ENCODE results near the gene ADGRG7.
"Not testable (repeated sequence)": the region's sequence is repeated elsewhere in the genome, so short reads cannot be mapped to it uniquely, and the experiment has no call there.

The ADGRG7 gene, protein sequence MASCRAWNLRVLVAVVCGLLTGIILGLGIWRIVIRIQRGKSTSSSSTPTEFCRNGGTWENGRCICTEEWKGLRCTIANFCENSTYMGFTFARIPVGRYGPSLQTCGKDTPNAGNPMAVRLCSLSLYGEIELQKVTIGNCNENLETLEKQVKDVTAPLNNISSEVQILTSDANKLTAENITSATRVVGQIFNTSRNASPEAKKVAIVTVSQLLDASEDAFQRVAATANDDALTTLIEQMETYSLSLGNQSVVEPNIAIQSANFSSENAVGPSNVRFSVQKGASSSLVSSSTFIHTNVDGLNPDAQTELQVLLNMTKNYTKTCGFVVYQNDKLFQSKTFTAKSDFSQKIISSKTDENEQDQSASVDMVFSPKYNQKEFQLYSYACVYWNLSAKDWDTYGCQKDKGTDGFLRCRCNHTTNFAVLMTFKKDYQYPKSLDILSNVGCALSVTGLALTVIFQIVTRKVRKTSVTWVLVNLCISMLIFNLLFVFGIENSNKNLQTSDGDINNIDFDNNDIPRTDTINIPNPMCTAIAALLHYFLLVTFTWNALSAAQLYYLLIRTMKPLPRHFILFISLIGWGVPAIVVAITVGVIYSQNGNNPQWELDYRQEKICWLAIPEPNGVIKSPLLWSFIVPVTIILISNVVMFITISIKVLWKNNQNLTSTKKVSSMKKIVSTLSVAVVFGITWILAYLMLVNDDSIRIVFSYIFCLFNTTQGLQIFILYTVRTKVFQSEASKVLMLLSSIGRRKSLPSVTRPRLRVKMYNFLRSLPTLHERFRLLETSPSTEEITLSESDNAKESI

DNA sequence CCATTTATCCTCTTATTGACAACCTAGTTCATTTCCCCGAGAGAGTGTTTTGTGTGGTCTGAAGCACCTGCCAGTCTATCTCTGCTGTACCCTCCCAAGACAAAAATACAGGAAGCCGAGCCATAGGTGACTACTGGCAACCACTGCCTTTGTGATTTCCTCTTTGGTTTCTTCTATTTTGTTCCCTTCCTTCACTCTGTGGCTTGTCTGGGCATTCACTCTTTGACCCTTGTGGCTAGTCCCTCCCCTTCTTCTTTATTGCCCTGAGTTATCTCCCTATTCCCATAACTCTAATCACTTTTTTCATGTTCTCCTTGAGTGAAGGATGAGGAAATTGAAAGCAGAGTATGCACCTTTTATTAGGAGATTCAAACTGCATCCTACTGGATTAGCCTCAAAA, at the start of gene ADGRG7:
Gene ADGRG7, plus strand, starts transcription at position 297 of the 400 bp plus-strand sequence. CDS start 256 bp downstream, outside the sequence.
- DNase-seq: no peak

DNA sequence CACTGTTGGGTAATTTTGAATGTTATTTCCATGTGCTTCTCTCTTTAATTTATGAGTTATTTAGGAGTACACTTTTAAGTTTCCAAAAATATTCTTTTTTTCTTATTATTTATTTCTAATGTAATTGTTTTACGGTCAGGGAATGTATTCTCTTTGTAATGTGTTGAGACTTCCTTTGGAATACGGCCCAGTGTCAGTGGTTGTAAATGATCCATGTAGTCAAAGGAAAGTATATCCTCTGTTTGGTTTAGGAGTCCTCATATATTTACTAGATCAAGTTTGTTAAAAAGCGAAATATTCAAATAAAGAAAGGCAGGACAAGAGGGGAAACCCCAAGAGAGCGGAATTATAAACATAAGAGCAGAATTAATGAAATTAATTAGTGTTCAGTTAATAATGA, 49.0 kb upstream of the ADGRG7 start:
- no peak for DNase-seq

DNA sequence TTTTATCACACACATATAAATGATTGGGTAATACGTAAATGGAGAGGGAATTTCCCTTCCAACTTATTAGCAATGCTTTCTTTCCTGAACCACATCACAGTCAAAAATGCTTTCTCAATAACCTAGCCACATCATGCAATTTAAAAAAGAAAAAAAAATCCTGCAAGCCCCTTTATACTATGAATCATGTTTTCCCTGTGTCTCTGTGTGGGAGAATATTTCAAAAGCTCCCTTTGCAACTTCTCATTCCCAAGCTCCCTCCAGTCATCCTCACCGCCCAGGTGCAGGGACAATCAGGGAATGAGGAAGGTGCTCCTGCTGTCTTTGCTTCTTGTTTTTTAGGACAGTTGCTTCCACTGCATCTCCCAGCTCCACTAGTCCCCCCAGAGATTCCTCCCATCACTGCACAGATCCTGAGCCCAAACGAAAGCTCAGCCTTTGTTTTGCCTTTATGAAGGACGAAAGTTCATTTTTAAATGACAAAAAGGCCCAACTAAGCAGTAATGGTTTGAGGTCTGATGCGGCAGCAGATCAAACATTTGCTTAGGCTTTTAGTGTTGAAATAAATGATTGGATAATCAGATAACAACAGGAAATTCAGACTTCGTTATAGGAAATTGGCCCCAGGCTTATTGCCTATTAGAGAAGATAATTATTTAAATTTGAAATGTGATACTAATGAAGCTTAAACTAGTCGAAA, 47.8 kb upstream of the ADGRG7 start:
- DNase-seq: no peak

DNA sequence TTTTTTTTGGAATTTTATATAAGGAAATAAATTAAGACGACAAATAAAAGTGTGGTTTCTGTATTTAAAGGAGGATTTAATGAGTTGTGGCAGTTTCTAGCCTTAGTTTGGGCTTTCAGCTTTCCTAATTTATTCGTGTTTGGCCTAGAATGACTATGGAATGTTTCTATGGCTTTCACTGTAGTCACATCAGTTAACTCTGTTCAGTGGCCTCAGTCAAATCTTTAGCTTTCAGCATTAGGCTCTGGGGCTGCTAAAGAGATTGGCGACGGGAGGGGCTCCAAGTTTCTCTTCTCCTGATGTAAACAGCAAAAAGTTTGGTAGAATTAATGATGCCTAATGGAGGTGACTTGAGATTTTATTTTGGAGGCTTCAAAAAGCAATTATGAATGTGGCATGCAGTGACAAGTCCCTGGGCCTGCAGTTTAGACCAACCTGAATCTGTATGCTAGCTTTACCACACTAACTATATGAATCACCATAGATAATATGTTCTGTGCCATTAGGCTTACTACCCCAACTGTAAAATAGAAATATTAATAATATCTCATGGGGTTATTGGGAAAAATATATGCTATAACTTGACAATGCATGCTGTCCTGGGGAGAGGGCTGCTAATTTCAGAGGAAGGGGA, 47.1 kb upstream of the ADGRG7 start:
- no peak for DNase-seq

DNA sequence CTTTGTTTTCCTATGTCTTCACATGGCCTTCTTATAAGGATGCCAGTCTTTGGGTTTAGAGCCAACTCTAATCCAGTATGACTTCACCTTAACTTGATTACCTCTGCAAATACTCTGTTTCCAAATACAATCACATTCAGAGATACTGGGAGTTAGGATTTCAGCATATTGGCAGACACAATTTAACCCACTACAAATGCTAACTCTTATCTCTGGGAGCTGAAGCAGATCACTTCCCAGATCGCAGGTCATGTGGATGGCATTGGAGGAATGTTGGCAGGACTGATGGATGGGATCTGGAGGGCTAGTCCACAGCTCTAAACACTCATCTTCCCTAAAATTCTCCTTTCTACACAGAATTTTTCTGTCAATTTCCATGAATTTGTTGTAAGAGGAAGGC, 46.2 kb upstream of the ADGRG7 start:
- no peak for DNase-seq

DNA sequence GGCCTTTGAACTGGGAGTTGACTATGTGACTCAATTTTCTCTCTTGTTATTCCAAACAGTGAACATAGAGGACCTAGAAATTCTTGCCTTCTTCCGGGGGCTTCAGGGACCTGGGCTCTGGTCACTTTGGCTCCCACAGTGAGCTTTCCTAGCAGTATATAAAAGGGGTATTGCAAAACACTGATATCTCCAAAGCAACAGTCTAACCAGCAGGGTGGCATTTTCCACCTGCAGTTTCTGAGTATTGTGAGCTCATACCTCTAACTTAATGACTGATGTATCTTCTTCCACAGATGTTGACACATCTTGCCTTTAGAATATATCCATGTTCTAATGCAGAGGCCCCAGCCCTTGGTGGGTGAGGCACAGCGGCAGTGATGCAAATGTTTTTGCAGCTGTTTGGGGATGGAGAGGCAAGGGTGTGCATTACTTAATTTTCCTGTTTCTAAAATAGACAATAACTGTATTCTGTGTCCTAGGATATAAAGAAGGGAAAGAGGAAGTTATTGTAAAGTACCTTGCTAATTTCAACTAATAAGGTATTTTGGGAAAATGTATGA, 45.7 kb upstream of the ADGRG7 start:
- DNase-seq: no peak

DNA sequence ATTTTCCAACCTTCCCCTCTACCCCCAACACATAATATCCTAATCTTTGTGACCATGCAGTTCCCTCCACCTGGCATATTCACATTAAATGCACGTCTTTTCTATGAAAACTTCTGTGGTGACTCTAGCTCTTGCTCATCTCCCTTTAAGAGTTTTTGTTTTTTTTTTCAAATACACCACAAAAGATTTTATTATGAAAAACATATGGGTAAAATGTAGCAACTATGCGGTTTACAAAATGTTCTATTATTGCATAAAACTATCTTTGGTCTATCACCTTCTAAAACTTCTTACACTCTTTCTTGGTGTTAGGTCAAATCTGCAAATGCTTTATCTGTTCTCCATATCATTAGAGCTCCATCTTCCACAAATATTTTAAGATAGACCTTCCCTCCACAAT, 38.6 kb upstream of the ADGRG7 start:
- no peak for DNase-seq

DNA sequence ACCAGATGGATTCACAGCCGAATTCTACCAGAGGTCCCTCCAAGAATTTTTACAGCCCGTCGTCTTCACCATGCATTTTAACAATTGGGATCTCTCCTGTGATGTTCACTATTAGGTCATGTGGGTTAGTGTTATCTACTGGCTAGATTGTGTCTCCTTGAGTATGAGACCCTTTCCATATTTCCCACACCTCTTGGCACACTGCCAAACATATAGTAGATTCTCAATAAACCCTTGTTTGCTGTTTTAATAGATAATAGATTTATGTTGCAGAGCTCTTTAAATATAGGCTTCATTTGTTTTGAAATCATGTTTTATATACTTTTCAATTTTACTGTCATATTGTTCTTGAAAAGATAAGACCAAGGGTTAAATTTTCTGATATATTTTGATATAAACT, 34.9 kb upstream of the ADGRG7 start:
- DNase-seq: no peak

DNA sequence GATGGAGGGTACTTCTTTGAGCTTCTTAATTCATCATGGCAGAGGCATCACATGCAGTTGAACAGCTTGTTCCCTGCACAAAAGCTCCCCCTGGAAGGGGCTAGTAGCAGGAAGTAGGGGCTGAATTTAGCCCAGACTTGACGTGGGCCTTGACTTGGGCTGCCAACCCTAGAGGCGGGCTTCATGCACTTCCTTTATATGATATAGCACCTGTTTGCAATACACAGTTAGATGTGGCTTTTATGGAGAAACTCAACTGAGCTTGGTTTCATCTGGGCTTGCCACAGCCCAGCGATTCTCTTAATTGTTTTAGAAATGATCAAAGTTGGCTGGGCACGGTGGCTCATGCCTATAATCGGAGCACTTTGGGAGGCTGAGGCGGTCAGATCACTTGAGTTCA, 33.7 kb upstream of the ADGRG7 start:
- no peak for DNase-seq

DNA sequence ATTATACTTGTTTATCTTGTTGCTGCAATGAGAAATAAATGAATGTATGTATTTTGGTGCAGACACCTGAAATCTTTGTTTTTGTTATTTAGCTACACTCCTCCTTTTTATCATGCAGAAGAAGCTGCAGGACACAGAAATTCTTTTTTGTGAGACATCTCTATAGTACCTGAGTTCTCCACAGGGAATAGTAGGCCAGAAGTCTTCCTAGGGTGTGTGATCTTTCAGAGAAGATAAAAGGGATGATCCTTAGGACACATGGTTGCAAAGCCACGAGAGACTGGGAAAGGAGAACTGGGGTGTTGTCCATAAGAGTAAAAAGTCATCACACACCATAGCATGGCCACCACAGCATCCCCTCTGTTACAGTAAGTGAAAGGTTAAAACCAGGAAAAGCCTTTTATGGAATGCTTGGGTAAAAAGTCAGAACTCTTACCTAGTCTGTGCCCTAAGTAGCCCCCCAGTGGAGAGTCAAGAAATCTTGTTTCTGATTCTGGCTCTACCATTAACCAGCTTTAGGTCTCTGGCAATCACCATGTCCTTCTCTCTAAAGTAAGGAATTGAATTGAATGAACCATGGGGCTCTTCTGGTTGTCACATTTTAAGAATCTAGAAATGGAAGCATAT, 31.9 kb upstream of the ADGRG7 start:
- DNase-seq: no peak

DNA sequence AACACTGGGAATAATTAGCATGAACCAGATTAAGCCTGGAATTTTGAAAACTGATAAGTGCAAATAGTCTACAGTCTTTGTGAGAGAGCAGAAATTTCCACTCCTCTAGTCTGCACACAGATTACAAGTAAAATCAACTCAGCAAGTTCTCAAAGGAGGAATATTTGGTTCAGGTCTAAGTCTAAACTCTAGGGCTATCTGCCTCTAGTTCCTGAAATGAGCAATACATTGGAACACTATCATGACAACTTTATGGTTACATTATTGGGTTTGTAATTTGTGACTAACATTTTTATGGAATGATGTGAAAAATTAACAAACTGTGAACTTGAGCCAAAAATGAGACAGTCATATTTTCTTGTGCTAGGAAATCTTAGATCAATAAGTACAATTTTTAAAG, 30.8 kb upstream of the ADGRG7 start:
- no peak for DNase-seq

DNA sequence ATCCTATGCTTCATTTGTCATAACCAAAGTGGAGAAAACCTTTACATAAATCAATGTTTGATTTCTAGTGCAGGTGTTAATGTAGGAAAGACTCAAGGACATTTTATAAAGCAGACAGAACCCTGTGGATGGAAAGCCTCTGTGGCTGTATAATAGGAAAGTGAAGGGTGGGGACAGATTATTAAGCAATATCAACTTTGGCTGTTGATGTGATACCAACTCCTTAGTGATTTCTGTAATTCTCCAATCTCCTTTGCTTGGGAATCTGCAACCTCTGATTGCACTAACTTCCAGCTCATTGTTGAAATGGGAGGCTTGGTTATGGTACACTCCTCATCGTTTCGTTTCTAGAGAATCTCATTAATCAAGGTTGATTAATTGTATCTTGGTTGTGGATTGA, 29.3 kb upstream of the ADGRG7 start:
- no peak for DNase-seq

DNA sequence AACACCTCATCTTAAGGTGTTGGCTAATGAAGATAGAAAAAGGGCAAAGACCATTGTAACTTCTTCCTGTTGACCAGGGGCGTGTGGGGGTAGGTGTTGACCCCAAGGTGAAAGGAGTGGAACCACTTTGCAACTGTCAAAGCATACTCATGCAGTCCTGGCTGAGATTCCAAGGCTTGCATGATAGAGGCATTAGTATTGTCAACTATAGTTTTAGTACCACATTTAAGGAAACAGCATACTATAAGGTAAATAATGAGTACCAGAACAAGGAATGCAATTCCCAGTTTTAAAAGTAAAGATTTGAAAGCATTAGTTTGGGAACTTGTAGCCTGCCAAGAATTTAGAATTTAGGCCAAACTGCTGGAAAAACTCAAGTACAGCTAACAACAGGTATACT, 27.8 kb upstream of the ADGRG7 start:
- DNase-seq: no peak

DNA sequence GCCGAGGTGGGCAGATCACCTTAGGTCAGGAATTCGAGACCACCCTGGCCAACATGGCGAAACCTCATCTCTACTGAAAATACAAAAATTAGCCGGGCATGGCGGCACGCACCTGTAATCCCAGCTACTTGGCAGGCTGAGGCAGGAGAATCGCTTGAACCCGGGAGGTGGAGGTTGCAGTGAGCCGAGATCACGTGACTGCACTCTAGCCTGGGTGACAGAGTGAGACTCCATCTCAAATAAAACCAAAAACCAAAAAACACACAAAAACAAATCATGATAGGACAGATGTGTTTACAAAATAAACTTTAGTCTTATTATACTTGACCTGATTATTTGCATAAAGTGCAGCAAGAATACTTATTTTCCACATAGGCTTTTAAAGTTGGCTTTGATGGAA, 27.2 kb upstream of the ADGRG7 start:
- DNase-seq: not testable (repeated sequence)

DNA sequence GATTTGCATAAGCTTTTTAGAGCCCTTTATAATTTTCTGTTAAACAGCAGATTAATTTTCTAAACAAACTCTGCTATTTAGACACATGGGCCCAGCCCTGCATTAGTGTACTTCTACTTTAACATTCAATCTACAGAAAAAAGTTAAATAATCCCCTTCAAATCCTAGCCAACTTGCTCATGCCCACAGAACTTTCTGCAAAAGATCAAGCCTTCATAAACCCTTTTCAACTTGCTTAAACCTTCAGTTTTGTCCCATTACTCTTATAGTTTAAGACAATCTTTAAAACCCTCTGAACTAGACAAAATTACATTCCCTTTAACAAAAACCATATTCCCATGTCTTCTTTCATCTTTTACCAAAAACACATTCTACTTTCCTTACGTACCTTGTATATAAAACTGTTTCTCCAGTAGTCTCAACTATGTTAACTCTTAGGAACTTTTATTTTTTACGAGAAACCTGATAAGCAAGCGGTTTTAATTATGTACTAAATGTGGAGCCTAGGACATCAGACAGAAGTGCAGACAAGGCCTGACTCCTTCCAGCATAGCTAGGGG, 25.2 kb upstream of the ADGRG7 start:
- DNase-seq: no peak

DNA sequence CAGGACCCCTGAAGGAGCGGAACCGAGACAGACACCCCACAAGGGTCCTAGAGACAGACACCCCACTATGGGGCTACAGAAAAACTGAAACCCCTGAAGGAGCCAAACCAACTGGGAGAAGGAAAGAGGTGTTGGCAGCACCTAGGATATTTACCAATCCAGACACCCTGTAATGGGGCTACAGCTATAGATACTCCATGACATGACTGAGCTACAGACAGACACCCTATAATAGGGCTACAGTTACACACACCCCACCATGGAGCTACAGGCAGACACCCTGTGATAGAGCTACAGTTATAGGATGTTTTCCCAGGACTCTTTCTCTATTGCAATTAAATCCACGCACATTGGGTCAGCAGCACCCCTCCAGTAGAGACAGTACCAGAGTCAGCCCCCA, 22.6 kb upstream of the ADGRG7 start:
- no peak for DNase-seq

DNA sequence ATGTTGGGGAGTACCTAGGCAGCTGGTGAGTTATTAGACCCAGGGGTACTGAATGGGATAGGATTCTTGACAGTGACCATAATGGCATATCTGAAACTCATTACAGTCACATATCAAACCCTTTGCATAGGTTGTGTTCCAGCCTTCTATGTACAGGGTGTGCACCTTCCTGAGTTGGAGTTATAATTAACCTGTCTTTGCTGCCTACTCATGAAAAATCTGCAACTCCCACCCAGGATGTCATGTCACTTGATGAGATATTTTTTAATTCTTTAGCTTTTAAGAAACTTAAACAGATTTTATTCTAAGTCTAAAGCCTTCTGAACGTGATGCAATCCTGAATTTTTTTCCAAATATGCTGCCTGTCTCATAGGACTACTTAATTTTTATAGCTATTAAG, 21.1 kb upstream of the ADGRG7 start:
- DNase-seq: no peak

DNA sequence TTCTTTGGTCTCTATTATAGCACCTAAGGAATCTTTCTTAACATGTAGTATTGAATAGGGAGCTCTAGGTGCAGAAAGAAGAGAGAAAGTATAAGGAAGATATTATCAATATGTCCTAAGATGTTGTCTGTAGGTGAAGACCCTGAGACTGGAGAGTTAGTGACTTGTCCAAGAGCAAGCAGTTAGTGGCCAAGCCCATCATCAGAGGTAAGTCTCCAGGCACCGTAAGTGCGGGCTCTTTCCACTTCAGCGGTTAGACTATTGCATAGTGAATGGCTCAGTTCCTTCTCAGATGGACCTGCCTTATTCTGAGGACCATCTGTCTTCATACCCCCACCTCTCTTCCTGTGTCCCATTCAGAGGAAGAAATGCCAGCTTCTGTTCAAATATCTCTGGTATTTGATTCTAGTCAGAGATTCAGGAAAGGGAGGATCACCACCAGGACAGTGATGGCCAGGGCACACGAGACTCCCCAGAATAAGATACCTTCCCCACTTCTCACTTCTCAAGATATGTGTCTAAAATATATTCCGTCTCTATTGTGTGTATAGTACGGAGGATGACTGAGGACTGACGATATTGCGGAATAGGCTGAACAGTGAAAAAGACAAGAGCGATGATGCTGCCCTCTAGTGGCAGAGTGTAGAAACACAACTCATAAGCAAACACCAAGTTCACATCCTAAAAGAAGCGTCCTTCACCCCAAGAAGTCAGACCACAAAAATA, 19.1 kb upstream of the ADGRG7 start:
- peak; percentile 88 for DNase-seq

DNA sequence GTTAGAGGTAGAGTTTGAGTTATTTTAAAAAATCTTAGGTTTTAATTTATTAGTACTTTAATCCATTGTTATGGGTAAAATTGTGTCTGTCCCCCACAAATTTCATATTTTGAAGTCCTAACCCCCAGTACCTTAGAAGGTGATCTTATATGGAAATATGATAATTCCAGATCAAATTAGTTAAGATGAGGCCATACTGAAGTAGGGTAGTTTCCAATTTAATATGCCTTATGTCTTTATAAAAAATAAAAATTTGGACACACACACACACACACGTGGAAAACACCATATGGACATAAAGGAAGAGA, 18.6 kb upstream of the ADGRG7 start:
- DNase-seq: no peak

DNA sequence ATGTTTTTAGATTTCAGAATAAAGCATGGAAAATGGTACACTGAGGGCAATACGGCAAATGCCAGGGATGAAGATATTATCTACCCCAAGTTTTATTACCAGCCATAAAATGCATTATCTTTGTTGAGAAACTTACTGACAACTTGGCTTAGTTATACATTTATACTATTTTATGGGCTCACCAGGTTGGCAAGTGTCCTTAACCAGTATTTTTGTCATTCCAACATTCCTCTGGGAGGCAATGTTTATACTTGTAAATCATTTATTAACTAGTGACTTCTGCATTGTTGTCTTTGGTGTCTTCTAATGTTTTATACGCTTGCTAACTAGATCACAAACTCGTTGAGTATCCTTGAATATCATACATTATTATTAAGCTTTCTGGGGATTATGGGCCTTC, 18.0 kb upstream of the ADGRG7 start:
- no peak for DNase-seq
